Measurements from ENCODE around the gene NEDD4L. TPM values are rescaled to one million over a fixed set of nuclear protein-coding genes. Genes with fewer than 3 reads are reported as not detected.

Gene NEDD4L
- total RNA-seq, 1 experiment from 2014 or later, result 108 TPM

DNA sequence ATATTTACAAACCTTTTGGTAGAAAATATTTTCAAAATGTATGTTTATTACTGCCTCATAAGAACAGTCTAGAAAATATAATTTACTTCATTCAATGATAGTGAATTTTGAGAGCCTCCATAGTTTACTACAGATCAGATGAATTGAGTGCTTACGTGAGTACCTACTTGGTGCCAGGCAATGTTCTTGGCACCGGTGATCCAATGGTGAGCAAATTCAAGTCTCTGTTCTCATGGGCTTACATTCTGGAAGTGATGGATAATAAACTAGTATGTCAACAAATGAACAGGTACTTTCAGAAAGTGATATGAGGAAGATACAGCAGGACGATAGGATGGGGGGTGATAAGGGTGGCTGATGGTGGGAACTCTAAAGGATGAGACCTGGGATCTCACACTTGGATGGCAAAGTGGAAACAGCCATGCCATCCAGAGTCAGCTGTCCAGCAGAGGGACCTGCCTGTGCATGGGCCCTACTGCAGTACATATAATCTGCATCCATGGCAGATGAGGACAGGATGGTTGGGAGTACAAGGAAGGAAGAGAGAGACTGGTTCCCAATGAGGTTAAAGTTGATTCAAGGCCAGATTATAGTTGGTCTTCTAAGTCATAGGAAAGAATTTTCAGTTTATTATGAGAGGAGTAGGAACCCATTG is 277.0 kb downstream of the NEDD4L start:
- Mint-ChIP-seq H3K9me3 (ENCODE audit: unreplicated experiment) (no peaks in the 10 kb centered on the region), H3K4me3 (ENCODE audit: unreplicated experiment) (no peak overlapping the region), H3K27me3 (ENCODE audit: insufficient read depth, unreplicated experiment) (no peaks in the 10 kb centered on the region), H3K36me3 (ENCODE audit: insufficient read depth, unreplicated experiment) (peaks cover 44% of the 10 kb centered on the region), H3K4me1 (ENCODE audit: insufficient read depth, unreplicated experiment) (peaks cover 20% of the 10 kb centered on the region), H3K27ac (ENCODE audit: low read depth, unreplicated experiment) (peak overlapping the region; percentile 85)
- TF ChIP-seq CTCF (IDR thresholded peaks at IDR 0.05; ENCODE audit: unreplicated experiment), result no peak
- no peak for DNase-seq (ENCODE audit: unreplicated experiment)
- ChIA-PET POLR2A (interaction anchor here (0.9 to 18.5 kb wide), 15 partner anchors 7 to 134 kb away, joined by 3 to 378 read pairs (median 6); no protein-coding TSS in a partner anchor), CTCF (interaction anchor here (0.8 to 1.8 kb wide), 13 partner anchors 20 to 140 kb away, joined by 3 to 12 read pairs (median 4); no protein-coding TSS in a partner anchor)
- intact Hi-C loops (cut with micrococcal nuclease), result loop anchor here (5.0 kb wide), 1 partner anchor 199 kb away; no protein-coding TSS in a partner anchor
- BruUV-seq (replicated peaks), result no TSS peak

DNA sequence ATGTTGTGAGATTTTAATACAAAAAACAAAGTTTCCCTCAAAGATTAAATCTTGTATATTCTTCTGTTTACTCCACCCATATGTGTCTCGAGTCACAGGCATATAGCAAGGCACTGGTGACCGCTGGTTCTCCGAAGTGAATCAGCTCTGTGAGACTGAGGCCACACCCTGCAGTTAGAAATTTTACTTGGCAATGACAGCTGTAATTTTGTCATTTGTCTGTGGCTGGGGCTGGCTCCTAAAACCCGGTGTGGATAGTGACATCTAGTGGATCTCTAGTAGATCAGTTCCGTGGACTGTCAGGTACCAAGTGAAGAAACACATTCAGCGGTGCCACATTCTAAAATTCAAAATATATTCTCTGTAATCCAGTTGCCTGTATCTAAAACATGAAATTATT is 278.0 kb downstream of the NEDD4L start:
- POLR2A ChIA-PET, result interaction anchor here (0.7 to 18.5 kb wide), 25 partner anchors 8 to 279 kb away, joined by 3 to 378 read pairs (median 4); no protein-coding TSS in a partner anchor
- H3K27ac Mint-ChIP-seq (ENCODE audit: low read depth, unreplicated experiment), result peak overlapping the region; percentile 85
- intact Hi-C loops (cut with micrococcal nuclease), result loop anchor here (1.0 to 5.0 kb wide), 7 partner anchors 98 to 441 kb away; no protein-coding TSS in a partner anchor

GRCh38 chr18:58322464-58322863 is 278.4 kb downstream of the NEDD4L start:
- Mint-ChIP-seq H3K4me3 (ENCODE audit: unreplicated experiment) (no peak overlapping the region), H3K27me3 (ENCODE audit: insufficient read depth, unreplicated experiment) (no peaks in the 10 kb centered on the region), H3K27ac (ENCODE audit: low read depth, unreplicated experiment) (no peak overlapping the region), H3K36me3 (ENCODE audit: insufficient read depth, unreplicated experiment) (peaks cover 51% of the 10 kb centered on the region), H3K4me1 (ENCODE audit: insufficient read depth, unreplicated experiment) (peaks cover 14% of the 10 kb centered on the region), H3K9me3 (ENCODE audit: unreplicated experiment) (no peaks in the 10 kb centered on the region)
- POLR2A ChIA-PET, result interaction anchor here (0.8 to 18.5 kb wide), 17 partner anchors 9 to 279 kb away, joined by 3 to 378 read pairs (median 4); no protein-coding TSS in a partner anchor
- CTCF ChIA-PET, result interaction anchor here (0.8 to 0.9 kb wide), 3 partner anchors 68 to 276 kb away, joined by 4 to 5 read pairs (median 4); no protein-coding TSS in a partner anchor
- intact Hi-C loops (cut with micrococcal nuclease), result loop anchor here (1.0 to 5.0 kb wide), 7 partner anchors 98 to 442 kb away; no protein-coding TSS in a partner anchor
- DNase-seq (ENCODE audit: unreplicated experiment), result no peak
- TF ChIP-seq CTCF (IDR thresholded peaks at IDR 0.05; ENCODE audit: unreplicated experiment), result no peak
- BruUV-seq (replicated peaks), result no TSS peak

More for the DNA sequence above, 278.0 kb downstream of the NEDD4L start:
- peak; percentile 48 for TF ChIP-seq CTCF (IDR thresholded peaks at IDR 0.05; ENCODE audit: unreplicated experiment)
- Mint-ChIP-seq H3K36me3 (ENCODE audit: insufficient read depth, unreplicated experiment) (peaks cover 51% of the 10 kb centered on the region), H3K4me1 (ENCODE audit: insufficient read depth, unreplicated experiment) (peaks cover 14% of the 10 kb centered on the region), H3K9me3 (ENCODE audit: unreplicated experiment) (no peaks in the 10 kb centered on the region), H3K4me3 (ENCODE audit: unreplicated experiment) (peak overlapping the region; percentile 50), H3K27me3 (ENCODE audit: insufficient read depth, unreplicated experiment) (no peaks in the 10 kb centered on the region)
- CTCF ChIA-PET, result interaction anchor here (0.6 to 1.8 kb wide), 24 partner anchors 21 to 275 kb away, joined by 3 to 12 read pairs (median 4); no protein-coding TSS in a partner anchor
- BruUV-seq (replicated peaks), result no TSS peak
- DNase-seq (ENCODE audit: unreplicated experiment), result peak; percentile 91

Measured in MCF 10A (cell line).